SH-SY5Y (cell line): ENCODE data around the gene EFCAB11.

ENCODE experiments used
- GATA2 ChIP-seq: IDR thresholded peaks from 2 replicates; pipeline ENCODE4 v1.6.1; 2011; ENCODE audit warnings: mild to moderate bottlenecking, low read depth, low read length
- GATA3 ChIP-seq: IDR thresholded peaks from 2 replicates; pipeline ENCODE4 v1.6.1; 2011; ENCODE audit warnings: low read depth, mild to moderate bottlenecking, low read length, moderate library complexity

DNA sequence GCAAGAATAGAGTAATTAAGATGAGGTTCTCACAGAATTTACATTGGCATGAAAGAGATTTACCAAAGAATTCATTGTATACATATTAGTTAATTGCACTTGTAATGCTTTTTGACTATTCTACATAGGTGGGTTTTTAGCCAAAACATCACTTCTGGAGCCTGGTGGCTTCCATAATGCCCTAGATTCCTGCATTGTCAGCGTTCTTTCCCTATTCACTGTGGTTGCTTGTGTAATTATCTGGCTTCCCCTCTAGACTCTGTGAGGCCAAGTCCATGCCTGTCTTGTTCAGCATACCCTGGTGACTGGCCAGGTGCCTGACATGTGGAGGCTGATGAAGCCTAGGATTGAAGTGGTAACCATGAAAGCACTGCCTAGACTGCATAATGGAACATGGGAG lies 42.4 kb upstream of the EFCAB11 start:
- TF ChIP-seq GATA3, result no peak
- TF ChIP-seq GATA2, result no peak
